ENCODE measurements around the gene HPN.

GRCh38 chr19:35011091-35011689, 30.3 kb upstream of the HPN start:
- no peak for TF ChIP-seq CTCF (IDR thresholded peaks at IDR 0.05; ENCODE audit: poor library complexity)
- TF ChIP-seq EZH2 (IDR thresholded peaks at IDR 0.05; ENCODE audit: borderline replicate concordance): no peak
- TF ChIP-seq EZH2phosphoT487 (IDR thresholded peaks at IDR 0.05; ENCODE audit: low read depth, severe bottlenecking, unreplicated experiment): no peak
